ENCODE results near the gene GRIA2. TPM values are rescaled to one million over a fixed set of nuclear protein-coding genes. Genes with fewer than 3 reads are reported as not detected.

GRIA2 gene
- total RNA-seq, 2 experiments from 2014 or later: not detected

GRCh38 chr4:157304769-157305168, 84.2 kb downstream of the GRIA2 start:
- no peaks in the 10 kb centered on the region for H3K36me3 Mint-ChIP-seq (ENCODE audit: low read depth)
- no peak for DNase-seq
- H3K9me3 Mint-ChIP-seq: peaks cover 5% of the 10 kb centered on the region
- H3K27ac Mint-ChIP-seq: no peak overlapping the region
- no peaks in the 10 kb centered on the region for H3K4me1 Mint-ChIP-seq (ENCODE audit: low read depth)
- TF ChIP-seq CTCF (IDR thresholded peaks at IDR 0.05): no peak
- ATAC-seq: no peak
- ChIA-PET CTCF (no interaction called here), POLR2A (no interaction called here)
- H3K27me3 Mint-ChIP-seq: no peaks in the 10 kb centered on the region
- intact Hi-C loops (cut with micrococcal nuclease): no loop called here
- no peak overlapping the region for H3K4me3 Mint-ChIP-seq

- H3K27me3 Mint-ChIP-seq: no peaks in the 10 kb centered on the region
- H3K4me1 Mint-ChIP-seq (ENCODE audit: low read depth): no peaks in the 10 kb centered on the region
- H3K36me3 Mint-ChIP-seq (ENCODE audit: low read depth): no peaks in the 10 kb centered on the region
- ATAC-seq (no peak), DNase-seq (no peak)
- intact Hi-C loops (cut with micrococcal nuclease): no loop called here
- peaks cover 2% of the 10 kb centered on the region for H3K9me3 Mint-ChIP-seq
- H3K27ac Mint-ChIP-seq: no peak overlapping the region
- no peak overlapping the region for H3K4me3 Mint-ChIP-seq
- TF ChIP-seq CTCF (IDR thresholded peaks at IDR 0.05): no peak
- ChIA-PET CTCF (no interaction called here), POLR2A (no interaction called here)
These were observed 92.2 kb downstream of the GRIA2 start for GRCh38 chr4:157312702-157313101.

GRCh38 chr4:157314906-157315305, 94.4 kb downstream of the GRIA2 start:
- Mint-ChIP-seq H3K4me3 (no peak overlapping the region), H3K9me3 (peaks cover 2% of the 10 kb centered on the region), H3K27me3 (no peaks in the 10 kb centered on the region), H3K36me3 (ENCODE audit: low read depth) (no peaks in the 10 kb centered on the region), H3K27ac (no peak overlapping the region), H3K4me1 (ENCODE audit: low read depth) (no peaks in the 10 kb centered on the region)
- no peak for TF ChIP-seq CTCF (IDR thresholded peaks at IDR 0.05)
- POLR2A ChIA-PET: no interaction called here
- DNase-seq (no peak), ATAC-seq (no peak)
- CTCF ChIA-PET: no interaction called here
- intact Hi-C loops (cut with micrococcal nuclease): no loop called here

- H3K27me3 Mint-ChIP-seq: no peaks in the 10 kb centered on the region
These were observed 95.4 kb downstream of the GRIA2 start for GRCh38 chr4:157315968-157316367.

GRCh38 chr4:157320092-157320491, 99.6 kb downstream of the GRIA2 start:
- peaks cover 3% of the 10 kb centered on the region for H3K9me3 Mint-ChIP-seq
- H3K36me3 Mint-ChIP-seq (ENCODE audit: low read depth): no peaks in the 10 kb centered on the region
- ChIA-PET POLR2A (no interaction called here), CTCF (no interaction called here)
- DNase-seq (no peak), ATAC-seq (no peak)
- intact Hi-C loops (cut with micrococcal nuclease): no loop called here
- H3K4me3 Mint-ChIP-seq: no peak overlapping the region
- no peak for TF ChIP-seq CTCF (IDR thresholded peaks at IDR 0.05)
- H3K27me3 Mint-ChIP-seq: no peaks in the 10 kb centered on the region
- H3K27ac Mint-ChIP-seq: no peak overlapping the region
- H3K4me1 Mint-ChIP-seq (ENCODE audit: low read depth): no peaks in the 10 kb centered on the region

More at GRCh38 chr4:157315968-157316367, 95.4 kb downstream of the GRIA2 start:
- no peak for TF ChIP-seq CTCF (IDR thresholded peaks at IDR 0.05)
- intact Hi-C loops (cut with micrococcal nuclease): no loop called here
- Mint-ChIP-seq H3K36me3 (ENCODE audit: low read depth) (no peaks in the 10 kb centered on the region), H3K27ac (no peak overlapping the region), H3K4me3 (no peak overlapping the region), H3K9me3 (peaks cover 2% of the 10 kb centered on the region), H3K4me1 (ENCODE audit: low read depth) (no peaks in the 10 kb centered on the region)
- CTCF ChIA-PET: no interaction called here
- POLR2A ChIA-PET: no interaction called here
- ATAC-seq: no peak
- DNase-seq: no peak

Data from activated CD8-positive, alpha-beta T cell treated with anti-CD3 and anti-CD28 coated beads for 36 hours (primary cell).